PFSK-1 (cell line): ENCODE measurements around the gene EOLA1.

Experiments
- POLR2AphosphoS5 ChIP-seq: IDR thresholded peaks from 2 replicates; pipeline ENCODE4 v1.6.1; 2012; ENCODE audit warnings: low read depth, mild to moderate bottlenecking, control low read depth, low read length, moderate library complexity
- SIN3A ChIP-seq: IDR thresholded peaks from 2 replicates; pipeline ENCODE4 v1.6.1; 2012; ENCODE audit warnings: mild to moderate bottlenecking, low read length, moderate library complexity, borderline replicate concordance; ENCODE audit not compliant: insufficient read depth

- TF ChIP-seq POLR2AphosphoS5 (no peak), SIN3A (no peak)
Measured at GRCh38 chrX:149497054-149497453, 43.8 kb upstream of the EOLA1 start.
